Stomach (tissue), 9 donors: ENCODE data around the gene NR6A1. TPM values are rescaled to one million over a fixed set of nuclear protein-coding genes. Genes with fewer than 3 reads are reported as not detected.

ENCODE experiments used
- DNase-seq, 2 donors: peaks; one replicate each; pipeline versions ENCODE4 v3.0.0 to v3.0.0-alpha.2; 2013 to 2019
- H3K27ac ChIP-seq, 5 donors: fragments of 200-600 bp in 4 of 5; sonication (generic) in 4 of 5; one replicate each; pipeline ENCODE4 v1.5.1; 2013 to 2019; ENCODE audit warnings: mild to moderate bottlenecking in 1 of 5, moderate library complexity in 1 of 5
- H3K27me3 ChIP-seq, 3 donors: fragments of 200-600 bp; sonication (generic); one replicate each; pipeline ENCODE4 v1.5.1; 2017 to 2019; ENCODE audit warnings: mixed run types in 1 of 3
- H3K36me3 ChIP-seq, 4 donors: fragments of 200-600 bp; sonication (generic); 1 replicate in 3 of 4; 2 replicates in 1 of 4; pipeline ENCODE4 v1.5.1; 2016 to 2019
- H3K4me1 ChIP-seq, 4 donors: fragments of 200-600 bp; sonication (generic); one replicate each; pipeline ENCODE4 v1.5.1; 2016 to 2019
- H3K4me3 ChIP-seq, 4 donors: fragments of 200-600 bp; sonication (generic) in 3 of 4; one replicate each; pipeline ENCODE4 v1.5.1; 2016 to 2019; ENCODE audit warnings: mild to moderate bottlenecking in 1 of 4
- H3K9me3 ChIP-seq, 4 donors: fragments of 200-600 bp; sonication (generic); one replicate each; pipeline ENCODE4 v1.5.1; 2016 to 2019
- EP300 ChIP-seq: sonication (generic); formaldehyde crosslinking; IDR thresholded peaks from one replicate; pipeline ENCODE4 v1.6.1; 2017; ENCODE audit warnings: antibody characterized with exemption
- POLR2A ChIP-seq, 4 donors: fragments of 450-650 bp; IDR thresholded peaks; one replicate each; pipeline ENCODE4 v1.6.1; 2016; ENCODE audit warnings: antibody characterized with exemption in 4 of 4, control low read depth in 2 of 4, mild to moderate bottlenecking in 1 of 4, moderate library complexity in 1 of 4
- POLR2AphosphoS5 ChIP-seq, 3 donors: sonication (generic); formaldehyde crosslinking; IDR thresholded peaks; one replicate each; pipeline ENCODE4 v1.6.1; 2016; ENCODE audit warnings: antibody characterized with exemption in 3 of 3
- WGBS, 5 donors: extraction: QIAGEN DNeasy Blood & Tissue Kit in 3 of 5; methylation state at CpG; one replicate each; pipeline versions ENCODE4 v1.1.5 to v1.1.7; 2013 to 2018; 5-methylcytosine and 5-hydroxymethylcytosine counted together
- intact Hi-C: fragments of 100-400 bp; cut with DNase I; formaldehyde crosslinking; loops from one replicate; pipeline ENCODE4 v1.15.1; 2023; ENCODE audit warnings: low total_unique reads
- polyA plus RNA-seq, 3 donors: library from polyadenylated mRNA; stranded (reverse); fragments of 200-250 nt; gene quantifications; one replicate each; pipeline ENCODE4 v1.2.3, GENCODE V29; 2013
- total RNA-seq, 5 donors: library from RNA; depleted of rRNA; stranded (reverse); fragments of >200 nt; gene quantifications; one replicate each; pipeline versions ENCODE4 v1.1.0 to v1.2.3, GENCODE V29; 2014 to 2016
- TF ChIP-seq, protein P1 (sequence below), 7 experiments: fragments of 450-650 bp in 4 of 7; fragments of 200-600 bp in 3 of 7; sonication (generic) in 3 of 7; IDR thresholded peaks; one replicate each; pipeline ENCODE4 v1.5.1; 2016 to 2019; ENCODE audit warnings: antibody characterized with exemption in 7 of 7, control low read depth in 2 of 7, mild to moderate bottlenecking in 1 of 7
- donor health status: healthy with polysubstance abuse.
- donor health status: Bipolar disorder and iron deficiency.
- donor health status: healthy.

NR6A1 gene
- total and polyA plus RNA-seq, 8 donors, result 0.15 to 3.2 (median 1.5) TPM; not detected in 1

DNA sequence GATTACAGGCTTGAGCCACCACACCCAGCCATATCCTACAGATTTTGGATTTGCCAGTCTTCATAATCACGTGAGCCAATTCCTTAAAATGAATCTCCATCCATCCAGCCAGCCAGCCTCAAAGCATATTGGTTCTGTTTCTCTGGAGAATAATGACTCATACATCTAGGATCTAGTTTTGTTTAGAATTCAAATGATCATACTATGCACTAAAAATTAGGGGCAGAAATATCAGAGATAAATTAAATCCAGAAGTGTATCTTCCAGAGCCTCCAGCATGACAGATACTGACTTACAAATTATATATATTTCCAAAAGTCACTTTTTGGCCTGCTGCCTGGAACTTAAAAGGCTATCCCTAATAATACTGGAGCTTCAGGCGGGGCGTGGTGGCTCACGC lies 144.8 kb downstream of the NR6A1 start:
- H3K4me1 ChIP-seq, result no peaks in the 10 kb centered on the region
- no peaks in the 10 kb centered on the region for H3K36me3 ChIP-seq
- intact Hi-C loops, result no loop called here
- no peak overlapping the region for H3K4me3 ChIP-seq
- no peaks in the 10 kb centered on the region for H3K9me3 ChIP-seq
- no peaks in the 10 kb centered on the region for H3K27me3 ChIP-seq
- no peak overlapping the region for H3K27ac ChIP-seq
- DNase-seq, result no peak
- TF ChIP-seq POLR2AphosphoS5 (IDR thresholded peaks at IDR 0.05) (no peak), POLR2A (IDR thresholded peaks at IDR 0.05) (no peak), EP300 (no peak)
- TF ChIP-seq, protein P1, sequence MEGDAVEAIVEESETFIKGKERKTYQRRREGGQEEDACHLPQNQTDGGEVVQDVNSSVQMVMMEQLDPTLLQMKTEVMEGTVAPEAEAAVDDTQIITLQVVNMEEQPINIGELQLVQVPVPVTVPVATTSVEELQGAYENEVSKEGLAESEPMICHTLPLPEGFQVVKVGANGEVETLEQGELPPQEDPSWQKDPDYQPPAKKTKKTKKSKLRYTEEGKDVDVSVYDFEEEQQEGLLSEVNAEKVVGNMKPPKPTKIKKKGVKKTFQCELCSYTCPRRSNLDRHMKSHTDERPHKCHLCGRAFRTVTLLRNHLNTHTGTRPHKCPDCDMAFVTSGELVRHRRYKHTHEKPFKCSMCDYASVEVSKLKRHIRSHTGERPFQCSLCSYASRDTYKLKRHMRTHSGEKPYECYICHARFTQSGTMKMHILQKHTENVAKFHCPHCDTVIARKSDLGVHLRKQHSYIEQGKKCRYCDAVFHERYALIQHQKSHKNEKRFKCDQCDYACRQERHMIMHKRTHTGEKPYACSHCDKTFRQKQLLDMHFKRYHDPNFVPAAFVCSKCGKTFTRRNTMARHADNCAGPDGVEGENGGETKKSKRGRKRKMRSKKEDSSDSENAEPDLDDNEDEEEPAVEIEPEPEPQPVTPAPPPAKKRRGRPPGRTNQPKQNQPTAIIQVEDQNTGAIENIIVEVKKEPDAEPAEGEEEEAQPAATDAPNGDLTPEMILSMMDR (IDR thresholded peaks at IDR 0.05), result no peak
- WGBS, 5 donors, result 84 to 94% (median 87%) methylated on average over 4 of the region's 4 CpGs

DNA sequence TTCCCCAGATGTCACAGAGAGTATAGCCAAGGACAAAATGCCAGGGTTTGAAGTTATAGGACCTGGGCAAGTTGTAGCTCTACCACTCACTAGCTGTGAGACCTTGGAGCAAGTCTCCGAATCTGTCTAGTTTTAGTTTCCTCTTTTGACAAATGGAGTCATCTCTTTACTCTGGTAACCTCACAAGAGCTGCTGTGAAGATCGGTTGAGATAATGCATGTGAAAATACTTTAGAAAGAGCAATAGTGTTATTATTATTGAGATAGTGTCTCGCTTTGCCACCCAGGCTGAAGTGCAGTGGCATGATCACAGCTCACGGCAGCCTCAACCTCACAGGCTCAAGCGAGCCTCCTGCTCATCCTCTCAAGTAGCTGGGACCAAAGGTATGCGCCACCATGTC lies 146.0 kb downstream of the NR6A1 start:
- no peak overlapping the region for H3K4me3 ChIP-seq
- no peaks in the 10 kb centered on the region for H3K9me3 ChIP-seq
- DNase-seq, result no peak
- no peaks in the 10 kb centered on the region for H3K36me3 ChIP-seq
- intact Hi-C loops, result no loop called here
- H3K4me1 ChIP-seq, result no peaks in the 10 kb centered on the region
- TF ChIP-seq POLR2AphosphoS5 (IDR thresholded peaks at IDR 0.05) (no peak), POLR2A (IDR thresholded peaks at IDR 0.05) (no peak)
- H3K27ac ChIP-seq, result no peak overlapping the region
- no peaks in the 10 kb centered on the region for H3K27me3 ChIP-seq
- WGBS, 5 donors, result 81 to 95% (median 90%) methylated on average over 6 of the region's 6 CpGs

DNA sequence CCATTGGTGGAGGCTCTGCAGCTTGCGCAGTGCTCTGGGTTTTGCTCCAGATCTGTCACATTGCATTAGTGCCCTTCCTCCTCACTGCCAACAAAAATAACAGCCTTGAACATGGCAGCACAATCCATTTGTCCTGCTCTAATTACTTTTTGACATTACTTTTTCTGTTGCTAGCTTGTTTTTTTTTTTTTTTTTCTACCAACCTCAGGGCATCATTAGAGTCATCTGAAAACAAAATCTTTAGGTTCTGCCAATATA lies 146.4 kb downstream of the NR6A1 start:
- Histone ChIP-seq H3K4me1 (no peaks in the 10 kb centered on the region), H3K9me3 (no peaks in the 10 kb centered on the region), H3K27me3 (no peaks in the 10 kb centered on the region), H3K27ac (no peak overlapping the region), H3K36me3 (no peaks in the 10 kb centered on the region), H3K4me3 (no peak overlapping the region)
- no peak for TF ChIP-seq POLR2A (IDR thresholded peaks at IDR 0.05)
- TF ChIP-seq POLR2AphosphoS5 (IDR thresholded peaks at IDR 0.05), result no peak
- TF ChIP-seq EP300, result no peak
- intact Hi-C loops, result no loop called here
- DNase-seq, result no peak
- WGBS, 5 donors, result 89 to 100% (median 94%) methylated on average over 1 of the region's 1 CpG

DNA sequence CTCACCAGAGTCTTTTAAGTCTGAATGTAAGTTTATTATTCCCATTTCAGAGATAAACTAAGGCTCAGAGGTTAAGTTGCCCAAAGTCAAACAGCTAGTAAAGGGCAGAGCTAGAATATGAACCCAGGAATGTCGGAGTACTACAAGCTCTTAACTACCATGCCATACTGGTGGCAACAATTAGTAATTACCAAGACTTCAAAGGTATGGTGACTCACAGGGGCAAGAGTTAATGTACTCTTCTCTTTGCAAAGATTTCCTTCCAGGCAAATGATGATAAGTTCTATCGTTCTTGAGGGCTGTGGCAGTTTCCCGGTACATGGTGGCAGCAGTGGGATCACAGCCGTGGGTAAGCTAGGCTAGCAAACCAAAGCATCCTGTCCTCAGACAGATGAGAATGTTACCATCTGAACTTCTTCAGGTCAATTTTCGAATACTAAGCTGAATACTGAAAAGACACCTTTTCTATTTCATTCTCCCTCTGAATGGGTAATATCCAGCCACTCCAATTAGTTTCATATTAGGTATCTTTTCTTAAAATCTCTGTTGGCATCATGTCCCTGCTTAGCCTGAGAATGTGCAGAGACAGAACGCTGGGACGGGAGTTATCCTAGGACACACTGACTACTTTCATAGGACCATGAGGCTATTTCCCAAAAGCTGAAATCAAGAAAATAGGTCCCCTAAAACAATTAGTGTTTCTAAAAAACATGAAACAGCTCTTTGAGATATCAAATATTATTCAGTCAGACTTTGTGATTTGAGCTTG lies 147.0 kb downstream of the NR6A1 start:
- TF ChIP-seq POLR2A (IDR thresholded peaks at IDR 0.05), result no peak
- TF ChIP-seq EP300, result no peak
- intact Hi-C loops, result no loop called here
- H3K4me3 ChIP-seq, result no peak overlapping the region
- 82 to 93% (median 91%) methylated on average over 7 of the region's 7 CpGs for WGBS, 5 donors
- DNase-seq, result no peak
- no peaks in the 10 kb centered on the region for H3K27me3 ChIP-seq
- H3K27ac ChIP-seq, result no peak overlapping the region
- H3K9me3 ChIP-seq, result no peaks in the 10 kb centered on the region
- H3K4me1 ChIP-seq, result no peaks in the 10 kb centered on the region
- H3K36me3 ChIP-seq, result no peaks in the 10 kb centered on the region

DNA sequence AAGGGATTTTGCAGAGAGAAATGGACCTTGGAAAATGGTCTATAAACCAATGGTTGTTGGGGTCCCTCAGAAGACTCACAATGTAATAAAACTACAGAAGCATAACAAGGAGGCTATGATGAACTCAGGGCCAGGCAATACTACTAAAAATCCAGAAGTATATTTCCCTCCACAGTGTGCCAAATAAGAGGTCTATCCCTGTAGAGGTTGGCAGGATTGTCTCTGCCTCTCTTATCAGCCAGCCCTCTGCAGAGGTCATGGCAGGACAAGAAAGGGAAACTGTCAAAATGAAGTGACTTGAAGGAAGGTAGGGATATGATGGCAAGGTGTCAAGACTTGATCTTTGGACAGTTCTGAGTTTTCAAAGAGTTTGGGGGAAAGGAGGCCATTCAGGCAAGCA lies 148.2 kb downstream of the NR6A1 start:
- Histone ChIP-seq H3K4me3 (no peak overlapping the region), H3K36me3 (no peaks in the 10 kb centered on the region), H3K27me3 (no peaks in the 10 kb centered on the region), H3K9me3 (no peaks in the 10 kb centered on the region), H3K4me1 (no peaks in the 10 kb centered on the region), H3K27ac (no peak overlapping the region)
- TF ChIP-seq, protein P1 (IDR thresholded peaks at IDR 0.05), result no peak
- intact Hi-C loops, result no loop called here
- DNase-seq, result no peak
